ENCODE data around the gene IQCK. TPM values are rescaled to one million over a fixed set of nuclear protein-coding genes. Genes with fewer than 3 reads are reported as not detected.
"Not testable (repeated sequence)": the region's sequence is repeated elsewhere in the genome, so short reads cannot be mapped to it uniquely, and the experiment has no call there.

Gene IQCK
- total RNA-seq, 2 donors from 2014 or later: 2.3 TPM

DNA sequence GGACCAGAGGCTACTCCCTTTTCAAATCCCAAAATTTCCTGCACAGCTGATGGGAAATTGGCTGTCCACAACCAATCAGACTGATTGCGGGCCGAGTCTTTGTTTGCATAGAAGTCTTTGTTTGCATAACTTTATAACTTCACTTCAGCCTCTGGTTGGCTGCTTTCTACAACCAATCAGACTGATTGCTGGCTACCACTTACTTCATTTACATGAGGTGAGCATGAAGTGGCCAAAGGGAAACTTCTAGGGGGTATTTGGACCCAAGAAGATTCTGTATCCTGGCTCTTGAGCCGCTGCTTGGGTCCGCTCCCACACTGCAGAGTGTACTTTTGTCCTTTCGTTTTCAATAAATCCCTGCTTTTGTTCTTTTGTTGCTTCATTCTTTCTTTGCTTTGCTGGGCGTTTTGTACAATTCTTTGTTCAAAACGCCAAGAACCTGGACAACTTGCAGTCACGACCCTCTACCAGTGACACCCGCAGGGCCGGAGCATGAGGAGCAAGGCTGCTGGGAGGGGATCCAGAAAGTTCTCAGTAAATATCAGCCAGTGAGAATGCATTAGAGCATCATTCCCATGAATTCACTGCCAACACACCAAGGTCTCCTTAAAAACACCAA lies 67.5 kb downstream of the IQCK start:
- H3K36me3 Mint-ChIP-seq: no peaks in the 10 kb centered on the region
- DNase-seq (ENCODE audit: low spot score in 2 of 2) (no peak), ATAC-seq (no peak)
- H3K27ac Mint-ChIP-seq: peak overlapping the region in 1 of 2 donors; percentile 11
- no peaks in the 10 kb centered on the region for H3K9me3 Mint-ChIP-seq

DNA sequence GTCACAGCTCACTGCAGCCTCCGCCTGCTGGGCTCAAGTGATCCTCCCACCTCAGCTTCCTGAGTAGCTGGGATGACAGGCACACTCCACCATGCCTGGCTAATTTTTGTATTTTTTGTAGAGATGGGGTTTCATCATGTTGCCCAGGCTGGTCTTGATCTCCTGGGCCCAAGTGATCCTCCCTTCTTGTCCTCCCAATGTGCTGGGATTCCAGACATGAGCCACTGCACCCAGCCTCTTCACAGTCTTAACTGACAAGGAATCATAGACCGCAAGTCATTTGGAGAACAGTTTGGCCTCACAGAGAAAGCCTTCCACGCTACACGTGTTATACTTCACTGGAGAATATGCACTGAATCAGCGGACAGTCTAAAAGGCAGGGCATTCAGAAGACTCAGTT lies 83.3 kb downstream of the IQCK start:
- peaks cover 9 to 16% of the 10 kb centered on the region in 2 donors for H3K36me3 Mint-ChIP-seq
- not testable (repeated sequence) for DNase-seq (ENCODE audit: low spot score in 2 of 2); ATAC-seq; H3K27ac Mint-ChIP-seq
- H3K9me3 Mint-ChIP-seq: peaks cover 0 to 14% of the 10 kb centered on the region in 2 donors

DNA sequence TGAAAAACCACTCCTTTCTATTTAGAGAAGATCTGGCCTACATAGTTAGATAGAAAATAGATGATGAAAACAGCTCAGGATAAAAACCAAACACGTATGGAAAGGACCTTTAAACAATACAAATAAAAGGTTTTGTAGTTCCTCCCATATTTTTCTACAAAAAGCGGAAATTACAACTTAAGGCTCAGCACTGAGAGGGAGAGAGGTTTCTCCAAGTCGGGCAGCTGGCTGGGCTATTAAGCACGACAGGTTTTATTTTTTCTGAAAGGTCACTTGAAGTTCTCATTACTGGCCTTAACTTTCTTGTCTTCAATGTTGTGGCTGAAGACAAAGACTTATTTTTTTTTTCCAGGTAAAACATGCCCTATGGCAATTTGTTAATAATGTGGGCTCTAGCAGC lies 83.8 kb downstream of the IQCK start:
- ATAC-seq; DNase-seq (ENCODE audit: low spot score in 2 of 2); H3K27ac Mint-ChIP-seq: not testable (repeated sequence)
- H3K9me3 Mint-ChIP-seq: peaks cover 0 to 14% of the 10 kb centered on the region in 2 donors
- peaks cover 9 to 16% of the 10 kb centered on the region in 2 donors for H3K36me3 Mint-ChIP-seq

DNA sequence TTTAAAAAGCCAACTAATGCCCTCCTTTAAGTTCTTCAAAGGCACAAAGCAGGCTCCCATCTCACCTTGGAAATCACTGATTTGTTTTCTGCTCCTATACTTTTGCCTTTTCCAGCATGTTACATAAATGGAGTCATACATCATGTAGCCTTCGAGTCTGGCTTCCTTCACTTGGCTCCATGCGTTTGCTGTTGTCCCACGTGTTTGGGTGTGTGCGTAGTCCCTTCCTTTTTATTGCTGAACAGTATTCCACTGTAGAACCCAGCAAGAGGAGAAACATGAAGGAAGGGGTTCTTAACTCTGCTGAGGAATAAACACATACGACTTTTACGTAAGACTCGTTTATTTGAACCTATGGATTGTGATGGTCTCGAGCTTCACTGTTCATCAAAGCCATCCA lies 84.5 kb downstream of the IQCK start:
- peaks cover 9 to 16% of the 10 kb centered on the region in 2 donors for H3K36me3 Mint-ChIP-seq
- no peak overlapping the region for H3K27ac Mint-ChIP-seq
- DNase-seq (ENCODE audit: low spot score in 2 of 2) (no peak), ATAC-seq (no peak)
- H3K9me3 Mint-ChIP-seq: peaks cover 0 to 14% of the 10 kb centered on the region in 2 donors

DNA sequence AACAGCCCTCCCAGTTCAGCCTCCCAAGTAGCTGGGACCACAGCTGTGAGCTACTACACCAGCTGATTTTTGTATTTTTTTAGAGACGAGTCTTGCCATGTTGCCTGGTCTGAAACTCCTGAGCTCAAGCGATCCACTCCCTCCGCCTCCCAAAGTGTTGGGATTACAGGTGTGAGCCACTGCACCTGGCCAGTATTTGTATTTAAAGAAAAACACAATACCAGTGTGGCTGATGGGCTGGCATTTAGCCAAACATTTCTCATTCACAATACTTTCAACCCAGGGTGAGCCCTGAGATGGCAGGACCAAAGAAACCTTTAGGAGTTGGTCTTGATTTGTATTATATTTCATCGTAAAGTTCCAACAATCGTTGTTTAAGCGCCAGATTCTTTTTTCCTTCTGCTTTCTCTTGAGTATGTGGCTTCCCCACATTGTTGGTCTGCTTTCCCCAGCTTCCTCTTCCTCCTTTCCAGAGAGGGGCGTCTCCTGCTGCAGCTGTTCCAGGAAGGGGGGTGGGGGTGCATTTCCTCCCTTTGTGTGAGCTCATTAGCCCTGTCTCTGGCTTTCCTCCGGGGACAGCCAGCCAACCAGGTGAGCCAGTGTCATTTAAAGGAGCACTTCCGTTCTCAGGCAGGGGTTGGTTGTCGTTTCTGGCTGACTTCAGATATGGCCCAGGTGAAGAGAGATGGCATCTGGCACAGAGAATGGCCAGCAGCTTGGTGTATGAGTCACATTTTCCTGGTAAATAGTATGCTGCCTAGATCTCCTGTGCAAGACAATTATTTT lies 86.7 kb downstream of the IQCK start:
- peak in 1 of 2 donors; percentile 4 for DNase-seq (ENCODE audit: low spot score in 2 of 2)
- Mint-ChIP-seq H3K27ac (peak overlapping the region; percentile 27 to 85), H3K9me3 (peaks cover 0 to 14% of the 10 kb centered on the region in 2 donors), H3K36me3 (peaks cover 9 to 16% of the 10 kb centered on the region in 2 donors)
- peak; percentile 63 to 84 for ATAC-seq

DNA sequence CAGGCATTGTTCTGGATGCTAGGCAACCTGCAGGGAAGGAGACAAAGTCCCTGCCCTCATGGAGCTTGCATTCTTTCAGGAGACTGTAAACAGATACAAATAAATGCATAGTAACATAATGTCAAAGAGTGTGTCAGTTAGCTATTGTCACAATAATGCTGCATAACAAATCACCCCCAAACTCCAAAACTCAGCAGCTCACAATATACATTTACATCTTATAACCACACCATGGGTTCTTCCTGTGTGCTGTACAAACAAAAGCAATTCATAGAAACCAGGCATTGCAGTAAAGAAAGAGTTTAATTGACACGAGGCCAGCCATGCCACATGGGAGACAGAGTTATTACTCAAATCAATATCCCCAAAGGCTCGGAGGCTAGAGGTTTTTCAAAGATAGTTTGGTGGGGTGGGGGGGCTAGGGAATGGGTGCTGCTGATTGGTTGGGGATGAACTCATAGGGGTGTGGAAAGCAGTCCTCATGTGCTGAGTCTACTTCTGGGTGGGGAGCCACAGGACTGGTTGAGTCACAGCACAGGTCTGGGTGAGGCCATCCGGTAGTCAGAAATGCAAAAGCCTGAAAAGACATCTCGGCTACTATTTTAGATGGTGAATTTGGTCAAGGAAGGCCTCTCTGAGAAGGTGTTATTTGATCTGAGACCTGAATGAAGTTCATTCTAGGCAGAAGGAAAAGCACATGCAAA lies 87.5 kb downstream of the IQCK start:
- DNase-seq (ENCODE audit: low spot score in 2 of 2) (no peak), ATAC-seq (peak in 1 of 2 donors; percentile 53)
- Mint-ChIP-seq H3K27ac (peak overlapping the region in 1 of 2 donors; percentile 85), H3K36me3 (peaks cover 9 to 16% of the 10 kb centered on the region in 2 donors), H3K9me3 (peaks cover 0 to 14% of the 10 kb centered on the region in 2 donors)

DNA sequence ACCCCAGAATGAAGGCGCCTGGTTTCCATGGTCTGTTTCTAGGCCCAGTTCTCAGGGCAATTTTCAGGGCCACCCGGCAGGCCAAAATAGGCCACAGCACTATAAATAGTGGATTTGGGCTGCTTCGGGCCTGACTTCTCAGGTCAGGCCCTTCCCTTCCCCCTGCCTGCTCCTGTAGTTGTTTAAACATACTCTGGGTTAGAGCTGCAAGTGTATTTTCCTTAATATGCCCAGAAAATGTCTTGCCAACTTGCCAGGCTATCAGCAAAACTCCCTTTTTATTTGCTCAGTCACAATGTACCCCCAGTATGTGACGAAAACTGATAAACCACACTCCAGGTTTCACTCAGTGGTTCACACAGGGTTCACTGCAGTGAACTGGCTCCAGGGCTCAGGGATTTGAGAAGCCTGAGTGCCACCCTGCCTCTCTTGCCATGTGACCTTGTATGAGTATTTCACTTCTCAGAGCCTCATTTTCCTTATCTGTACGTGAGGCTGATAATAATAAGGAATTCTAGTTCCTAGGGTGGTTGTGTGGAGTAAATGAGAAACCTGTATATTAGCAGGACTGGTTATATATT lies 90.1 kb downstream of the IQCK start:
- Mint-ChIP-seq H3K9me3 (peaks cover 4 to 18% of the 10 kb centered on the region in 2 donors), H3K36me3 (peaks cover 9 to 16% of the 10 kb centered on the region in 2 donors), H3K27ac (no peak overlapping the region)
- DNase-seq (ENCODE audit: low spot score in 2 of 2) (no peak), ATAC-seq (peak in 1 of 2 donors; percentile 66)

DNA sequence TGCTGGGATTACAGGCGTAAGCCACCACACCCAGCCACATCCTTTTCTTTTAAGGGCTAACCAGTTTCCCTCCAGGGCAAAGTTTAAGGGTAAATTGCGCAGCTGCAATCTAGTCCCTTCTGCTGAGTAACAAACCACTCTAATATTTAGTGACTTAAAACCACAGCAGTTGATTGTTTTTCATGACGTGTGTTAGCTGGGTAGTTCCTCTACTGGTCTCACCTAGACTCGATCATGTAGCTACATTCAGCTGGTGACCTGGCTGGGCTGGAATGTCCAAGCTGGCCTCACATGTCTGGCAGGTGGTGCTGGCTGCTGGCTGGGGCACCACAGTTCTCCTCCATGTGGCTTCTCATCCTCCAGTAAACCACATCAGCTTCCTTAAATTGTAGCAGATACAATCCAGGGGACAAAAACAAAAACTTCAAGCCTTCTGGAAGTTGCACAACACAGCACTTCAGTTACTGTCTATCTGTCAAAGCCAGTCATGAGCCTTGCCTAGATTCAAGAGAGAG lies 91.1 kb downstream of the IQCK start:
- ATAC-seq (peak in 1 of 2 donors; percentile 10), DNase-seq (ENCODE audit: low spot score in 2 of 2) (no peak)
- peaks cover 9 to 16% of the 10 kb centered on the region in 2 donors for H3K36me3 Mint-ChIP-seq
- H3K27ac Mint-ChIP-seq: peak overlapping the region in 1 of 2 donors; percentile 12
- peaks cover 8 to 21% of the 10 kb centered on the region in 2 donors for H3K9me3 Mint-ChIP-seq

DNA sequence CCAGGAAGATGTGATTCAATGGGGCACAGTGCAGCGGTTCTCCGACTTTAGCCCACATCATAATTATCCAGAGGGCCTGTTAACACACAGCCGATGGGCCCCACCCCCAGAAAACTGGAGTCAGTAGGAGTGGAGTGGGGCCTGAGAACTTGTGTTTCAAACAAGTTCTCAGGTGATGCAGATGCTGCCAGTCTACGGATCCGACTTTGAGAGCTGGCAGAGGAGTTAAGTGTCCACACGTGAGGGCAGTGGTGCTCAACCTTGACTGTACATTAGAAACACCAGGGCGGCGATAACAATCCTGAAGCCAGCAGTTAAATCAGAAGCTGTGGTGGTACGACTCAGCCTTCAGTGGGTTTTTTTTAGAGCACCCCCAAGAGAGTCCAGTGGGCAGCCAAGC lies 91.6 kb downstream of the IQCK start:
- H3K27ac Mint-ChIP-seq: peak overlapping the region in 1 of 2 donors; percentile 12
- no peak for DNase-seq (ENCODE audit: low spot score in 2 of 2)
- H3K36me3 Mint-ChIP-seq: peaks cover 8 to 16% of the 10 kb centered on the region in 2 donors
- no peak for ATAC-seq
- peaks cover 8 to 21% of the 10 kb centered on the region in 2 donors for H3K9me3 Mint-ChIP-seq

DNA sequence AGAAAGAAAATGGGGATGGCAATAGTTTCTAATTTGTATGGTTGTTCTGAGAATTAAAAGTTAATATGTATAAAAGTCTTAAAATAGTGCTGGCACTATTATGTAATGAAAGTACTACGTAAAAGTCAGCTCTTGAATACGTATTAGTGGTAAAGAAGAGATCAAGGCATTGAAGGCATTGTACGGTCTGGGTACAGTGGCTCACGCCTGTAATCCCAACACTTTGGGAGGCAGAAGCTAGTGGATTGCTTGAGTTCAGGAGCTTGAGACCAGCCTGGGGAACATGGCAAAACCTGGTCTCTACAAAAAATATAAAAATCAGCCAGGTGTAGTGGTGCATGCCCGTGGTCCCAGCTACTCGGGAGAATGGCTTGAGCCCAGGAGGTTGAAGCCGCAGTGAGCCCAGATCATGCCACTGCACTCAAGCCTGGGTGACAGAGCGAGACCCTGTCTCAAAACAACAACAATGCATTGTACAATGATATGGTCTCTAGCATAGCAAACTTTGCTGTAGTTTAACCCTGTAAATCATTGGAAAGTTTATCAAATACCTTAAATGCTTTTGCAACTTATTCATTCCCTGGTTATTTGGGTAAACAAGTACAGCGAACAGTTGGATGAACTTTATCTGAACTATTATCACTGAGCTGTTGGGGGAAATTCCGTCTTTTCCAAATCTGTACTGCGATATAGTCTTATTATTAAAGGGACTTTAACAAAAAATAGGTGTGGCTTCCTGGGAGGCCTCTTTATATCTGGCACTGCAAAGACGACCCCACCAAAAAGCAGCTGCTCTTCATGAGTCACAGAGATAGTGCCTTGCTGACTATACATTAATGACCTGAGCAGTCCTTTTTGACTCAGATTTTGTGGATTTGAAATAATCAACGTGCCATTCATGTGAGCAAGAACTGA lies 93.0 kb downstream of the IQCK start:
- Mint-ChIP-seq H3K9me3 (peaks cover 7 to 8% of the 10 kb centered on the region in 2 donors), H3K27ac (no peak overlapping the region), H3K36me3 (peaks cover 0 to 2% of the 10 kb centered on the region in 2 donors)
- no peak for DNase-seq (ENCODE audit: low spot score in 2 of 2)
- no peak for ATAC-seq

DNA sequence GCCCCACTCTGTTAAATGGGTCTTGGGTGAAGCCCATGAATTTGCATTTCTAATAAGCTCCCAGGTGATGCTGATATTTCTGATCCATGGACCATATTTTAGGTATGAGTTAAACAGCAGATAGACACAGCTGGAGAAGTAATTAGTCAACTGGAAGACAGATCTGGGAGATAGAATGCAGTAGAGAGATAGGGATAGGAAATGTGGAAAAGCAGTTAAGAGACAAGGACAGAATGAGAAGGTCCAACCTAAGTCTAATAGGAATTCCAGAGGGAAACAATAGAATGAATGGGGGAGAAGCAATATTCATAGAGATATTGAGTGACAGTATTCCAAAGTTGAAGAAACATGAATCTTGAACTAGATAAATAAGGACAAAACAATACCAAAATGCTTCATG lies 94.9 kb downstream of the IQCK start:
- H3K27ac Mint-ChIP-seq: no peak overlapping the region
- no peak for DNase-seq (ENCODE audit: low spot score in 2 of 2)
- no peak for ATAC-seq
- H3K36me3 Mint-ChIP-seq: no peaks in the 10 kb centered on the region
- peaks cover 6 to 8% of the 10 kb centered on the region in 2 donors for H3K9me3 Mint-ChIP-seq

DNA sequence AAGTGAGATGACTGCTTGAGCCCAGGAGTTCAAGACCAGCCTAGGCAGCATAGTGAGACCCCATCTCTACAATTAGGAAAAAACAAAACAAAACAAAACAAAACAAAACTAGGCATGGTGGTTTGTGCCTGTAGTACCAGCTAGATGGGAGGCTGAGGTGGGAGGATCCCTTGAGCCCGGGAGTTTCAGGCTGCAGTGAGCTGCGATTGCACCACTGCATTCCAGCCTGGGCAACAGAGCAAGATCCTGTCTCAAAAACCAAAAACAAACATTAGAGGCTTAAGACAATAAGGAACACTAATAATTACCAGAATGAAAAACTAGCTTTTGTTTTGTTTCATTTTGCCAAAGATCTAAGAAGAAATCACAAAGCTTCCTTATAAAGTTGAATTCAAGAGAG lies 97.3 kb downstream of the IQCK start:
- no peak overlapping the region for H3K27ac Mint-ChIP-seq
- ATAC-seq (no peak), DNase-seq (ENCODE audit: low spot score in 2 of 2) (no peak)
- H3K36me3 Mint-ChIP-seq: no peaks in the 10 kb centered on the region
- H3K9me3 Mint-ChIP-seq: peaks cover 6 to 8% of the 10 kb centered on the region in 2 donors

DNA sequence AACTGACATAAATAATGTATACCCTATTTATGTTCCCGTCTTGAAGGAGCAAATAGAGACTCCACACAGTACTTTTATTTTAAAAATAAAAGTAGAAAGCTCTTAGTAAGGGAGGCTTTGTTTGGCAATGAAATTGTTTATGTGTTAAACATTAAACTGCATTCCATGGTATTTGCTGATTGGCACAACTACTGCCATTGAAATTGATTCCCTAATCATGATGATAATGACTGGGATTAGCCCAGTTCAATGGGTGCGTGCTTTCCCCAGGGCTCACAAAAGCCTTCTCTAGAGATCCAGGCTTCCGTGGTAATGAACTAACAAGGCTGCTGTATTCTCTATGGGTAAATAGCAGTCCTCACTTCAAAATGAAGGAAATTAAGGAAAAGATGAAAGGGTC lies 99.1 kb downstream of the IQCK start:
- DNase-seq (ENCODE audit: low spot score in 2 of 2) (no peak), ATAC-seq (no peak)
- Mint-ChIP-seq H3K36me3 (no peaks in the 10 kb centered on the region), H3K9me3 (peaks cover 6 to 8% of the 10 kb centered on the region in 2 donors), H3K27ac (no peak overlapping the region)

DNA sequence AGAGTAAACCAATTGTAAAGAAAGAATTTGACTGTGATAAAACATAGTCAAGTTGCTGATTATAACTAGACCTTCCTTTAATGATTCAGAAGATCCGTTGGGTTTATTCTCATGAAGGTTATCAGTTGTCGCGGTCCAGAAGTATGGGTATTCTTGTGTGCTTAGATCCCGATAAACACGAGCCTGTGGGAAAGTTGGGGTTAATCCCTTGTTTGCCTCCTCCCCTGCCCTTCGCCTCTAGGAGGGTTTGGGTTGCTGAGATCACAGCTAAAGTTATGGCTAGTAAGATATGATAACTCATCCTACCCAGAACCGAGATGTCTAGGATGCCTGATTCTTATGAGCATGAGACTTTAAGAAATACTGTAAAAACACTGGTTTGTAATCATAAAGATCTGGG lies 99.8 kb downstream of the IQCK start:
- H3K9me3 Mint-ChIP-seq: peaks cover 5 to 6% of the 10 kb centered on the region in 2 donors
- DNase-seq (ENCODE audit: low spot score in 2 of 2) (no peak), ATAC-seq (no peak)
- no peak overlapping the region for H3K27ac Mint-ChIP-seq
- H3K36me3 Mint-ChIP-seq: no peaks in the 10 kb centered on the region

DNA sequence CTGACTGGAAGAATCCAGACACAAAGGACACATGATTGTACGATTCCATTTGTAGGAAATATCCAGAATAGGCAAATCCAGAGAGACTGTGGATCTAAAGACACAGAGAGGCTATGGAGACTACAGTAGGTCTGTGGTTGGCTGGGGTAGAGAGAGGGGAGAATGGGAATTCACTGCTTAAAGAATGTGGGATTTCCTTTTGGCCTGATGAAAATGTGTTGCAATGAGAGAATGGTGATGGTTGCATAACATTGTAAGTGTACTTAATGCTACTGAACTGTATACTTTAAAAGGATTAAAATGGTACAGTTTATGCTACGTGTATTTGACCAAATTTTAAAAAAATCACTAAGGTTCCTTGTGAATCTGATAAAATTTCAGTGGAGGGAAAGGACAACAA lies 104.5 kb downstream of the IQCK start:
- no peaks in the 10 kb centered on the region for H3K9me3 Mint-ChIP-seq
- DNase-seq (ENCODE audit: low spot score in 2 of 2) (no peak), ATAC-seq (no peak)
- no peaks in the 10 kb centered on the region for H3K36me3 Mint-ChIP-seq
- H3K27ac Mint-ChIP-seq: no peak overlapping the region

DNA sequence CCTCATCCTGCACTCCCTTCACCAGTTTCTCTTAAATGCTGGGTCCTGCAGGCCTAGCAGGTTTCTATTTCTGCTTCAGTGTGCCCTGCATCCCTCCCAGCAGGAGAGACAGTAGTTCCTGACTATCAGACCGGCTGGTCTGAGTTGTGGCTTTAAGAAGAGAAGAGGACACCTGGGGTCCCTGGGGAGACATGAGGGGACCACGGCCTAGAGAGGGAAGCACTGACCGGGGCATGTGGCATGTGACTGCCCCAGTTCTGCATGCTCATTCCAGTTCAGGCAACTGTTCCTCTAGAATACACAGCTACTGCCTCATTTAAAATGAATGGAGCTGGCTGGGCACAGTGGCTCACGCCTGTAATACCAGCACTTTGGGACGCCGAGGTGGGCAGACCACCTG lies 105.3 kb downstream of the IQCK start:
- no peaks in the 10 kb centered on the region for H3K9me3 Mint-ChIP-seq
- no peak for ATAC-seq
- DNase-seq (ENCODE audit: low spot score in 2 of 2): no peak
- no peaks in the 10 kb centered on the region for H3K36me3 Mint-ChIP-seq
- H3K27ac Mint-ChIP-seq: no peak overlapping the region

Data from activated naive CD4-positive, alpha-beta T cell treated with anti-CD3 and anti-CD28 coated beads, Interleukin-2, amount 50 U/mL, for 72 hours (primary cell).